Measurements from ENCODE around the gene CYTH2.
"Not testable (repeated sequence)": the region's sequence is repeated elsewhere in the genome, so short reads cannot be mapped to it uniquely, and the experiment has no call there.

CYTH2 gene

GRCh38 chr19:48511321-48511731 is 42.2 kb downstream of the CYTH2 start:
- DNase-seq (ENCODE audit: low spot score): no peak

DNA sequence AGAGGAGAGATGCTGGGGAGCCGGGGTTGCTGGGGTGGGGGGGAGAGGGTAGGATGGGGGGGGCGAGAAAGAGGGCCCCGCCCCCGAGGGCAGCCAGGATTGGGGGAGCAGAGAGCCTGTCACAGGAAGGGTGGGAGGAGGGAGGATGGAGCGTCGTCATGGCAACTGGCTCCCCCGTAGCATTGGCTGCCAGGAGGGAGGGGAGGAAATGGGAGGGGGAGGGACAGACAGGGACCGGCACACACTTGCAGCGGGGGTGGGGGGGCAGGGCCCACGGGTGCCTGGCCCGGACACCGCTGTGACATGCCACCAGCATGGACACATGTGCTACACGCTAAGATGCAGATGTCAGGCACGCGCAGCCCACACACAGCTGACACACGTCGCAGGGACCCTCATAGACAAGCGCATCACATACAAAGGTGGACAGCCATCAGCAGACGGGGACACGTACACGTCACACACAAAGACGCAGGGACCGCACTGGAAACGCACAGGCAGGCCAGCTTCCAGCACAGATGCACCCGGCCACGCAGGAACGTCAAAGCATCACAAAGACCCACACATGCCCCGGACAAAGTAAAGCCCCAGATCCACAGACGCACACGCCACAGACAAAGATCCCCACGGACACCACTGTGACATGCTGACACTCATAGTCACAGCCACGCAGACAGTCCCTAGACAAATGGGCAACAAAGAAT is 42.8 kb downstream of the CYTH2 start, which contains the start of gene LMTK3:
Gene LMTK3 (minus strand): TSS at position 36 of the 704 bp plus-strand sequence. CDS start 259 bp downstream, outside the sequence.
- peak; percentile 75 for DNase-seq (ENCODE audit: low spot score)

DNA sequence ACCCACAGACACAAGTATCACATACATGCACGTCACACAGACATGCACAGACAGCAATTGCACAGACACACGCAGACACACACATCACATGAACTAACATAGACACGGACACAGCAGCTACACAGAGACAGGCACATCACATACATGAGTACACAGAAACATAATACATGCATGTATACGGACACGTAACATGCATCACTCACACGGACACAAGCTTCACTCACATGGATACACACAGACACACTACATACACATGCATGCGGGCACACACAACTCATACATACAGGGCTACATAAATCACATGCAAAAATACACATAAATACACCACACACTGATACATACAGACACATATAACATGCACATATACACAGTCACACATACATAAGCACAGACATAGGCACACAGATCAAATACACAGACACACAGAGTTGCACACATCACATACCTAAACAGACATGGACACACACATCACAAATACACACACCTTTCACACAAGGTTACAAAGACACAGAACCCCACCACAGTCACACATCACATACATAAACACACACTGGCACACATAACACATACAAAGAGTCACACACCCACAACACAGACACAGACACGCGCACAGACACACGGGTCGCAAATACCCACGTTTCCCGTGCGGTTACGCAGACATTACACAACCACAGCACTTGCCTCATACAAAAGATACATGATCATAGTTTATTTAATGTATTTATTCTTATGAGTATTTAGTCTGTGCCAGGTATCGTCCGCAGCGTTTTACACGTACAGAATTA is 43.5 kb downstream of the CYTH2 start:
- no peak for DNase-seq (ENCODE audit: low spot score)

GRCh38 chr19:48513289-48514122 is 44.3 kb downstream of the CYTH2 start:
- peak; percentile 68 for DNase-seq (ENCODE audit: low spot score)

- no peak for DNase-seq (ENCODE audit: low spot score)
Measured at GRCh38 chr19:48514123-48514458, 44.9 kb downstream of the CYTH2 start.

- no peak for DNase-seq (ENCODE audit: low spot score)
Measured at GRCh38 chr19:48516536-48516935, 47.4 kb downstream of the CYTH2 start.

DNA sequence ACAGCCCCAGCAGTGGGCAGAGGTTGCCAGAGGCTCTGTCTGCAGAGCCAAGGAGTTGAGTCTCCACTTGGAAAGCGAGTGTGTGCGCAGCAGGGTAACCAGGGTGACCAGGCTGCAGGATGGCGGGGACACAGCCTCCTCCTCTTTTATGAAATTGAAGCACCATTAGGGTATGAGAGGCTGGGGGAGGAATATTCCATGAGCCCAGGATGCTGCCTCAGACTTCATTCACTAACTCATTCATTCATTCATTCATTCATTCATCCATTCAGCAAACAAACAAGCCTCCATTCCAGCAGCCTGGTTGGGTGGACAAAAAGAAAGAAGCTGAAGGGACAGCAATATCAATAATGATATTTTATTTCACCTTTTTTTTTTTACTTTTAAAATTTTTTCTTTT is 49.0 kb downstream of the CYTH2 start:
- no peak for DNase-seq (ENCODE audit: low spot score)

DNA sequence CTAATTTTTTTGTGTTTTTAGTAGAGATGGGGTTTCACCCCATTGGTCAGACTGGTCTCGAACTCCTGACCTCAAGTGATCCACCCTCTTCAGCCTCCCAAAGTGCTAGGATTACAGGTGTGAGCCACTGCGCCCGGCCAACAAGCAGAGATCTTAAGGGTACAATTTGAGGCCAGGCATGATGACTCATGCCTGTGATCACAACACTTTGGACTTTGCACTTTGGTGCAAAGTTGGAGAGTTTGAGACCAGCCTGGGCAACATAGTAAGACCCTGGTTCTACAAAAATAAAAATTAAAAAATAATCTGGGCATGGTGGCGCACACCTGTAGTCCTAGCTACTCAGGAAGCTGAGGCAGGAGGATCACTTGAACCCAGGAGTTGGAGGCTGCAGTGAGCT is 50.3 kb downstream of the CYTH2 start:
- not testable (repeated sequence) for DNase-seq (ENCODE audit: low spot score)

DNA sequence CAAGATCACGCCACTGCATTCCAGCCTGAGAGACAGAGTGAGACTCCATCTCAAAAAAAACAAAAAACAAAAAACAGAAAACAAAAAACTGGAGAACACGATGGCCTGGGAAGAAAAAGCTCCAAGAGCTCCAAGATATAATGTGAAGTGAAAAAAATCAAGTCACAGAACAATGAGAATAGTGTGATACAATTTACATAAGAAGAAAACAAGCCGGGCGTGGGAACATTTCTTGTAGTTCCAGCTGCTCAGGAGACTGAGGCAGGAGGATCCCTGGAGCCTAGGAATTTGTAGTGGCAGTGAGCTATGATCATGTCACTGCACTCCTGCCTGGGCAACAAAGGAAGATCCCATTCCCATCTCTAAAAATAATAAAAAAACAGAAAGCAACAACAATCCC is 51.0 kb downstream of the CYTH2 start:
- DNase-seq (ENCODE audit: low spot score): no peak

DNA sequence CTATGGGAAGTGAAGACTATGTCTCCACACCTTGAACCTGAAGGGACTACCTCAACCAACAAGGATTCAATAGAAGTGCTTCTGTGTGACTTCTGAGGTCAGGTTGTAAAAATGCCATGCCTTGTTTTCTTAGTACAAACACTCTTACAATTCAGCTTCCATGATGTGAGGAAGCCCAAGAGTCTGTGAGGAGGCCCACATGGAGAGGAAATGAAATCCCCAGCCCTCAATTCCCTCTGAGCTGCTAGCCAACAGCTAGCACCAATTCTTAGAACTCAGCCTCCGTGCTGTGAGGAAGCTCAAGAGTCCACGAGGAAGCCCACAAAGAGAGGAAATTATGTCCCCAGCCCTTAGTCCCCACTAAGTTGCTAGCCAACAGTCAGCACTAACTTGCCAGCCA is 55.1 kb downstream of the CYTH2 start:
- DNase-seq (ENCODE audit: low spot score): no peak

DNA sequence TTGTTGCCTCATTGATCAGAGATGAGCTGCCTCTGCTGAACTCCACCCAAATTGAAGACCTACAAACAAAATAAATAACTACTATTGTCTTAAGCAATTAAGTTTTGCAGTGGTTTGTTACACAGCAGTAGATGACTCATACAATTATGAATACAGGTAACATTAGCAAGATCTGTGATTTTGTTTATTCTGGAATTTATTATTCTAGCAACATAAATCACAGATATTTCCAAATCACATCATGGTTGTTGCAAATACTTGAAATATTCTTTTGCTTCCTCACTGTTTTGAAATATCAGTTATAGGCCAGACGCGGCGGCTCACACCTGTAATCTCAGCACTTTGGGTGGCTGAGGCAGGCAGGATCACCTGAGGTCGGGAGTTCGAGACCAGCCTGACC is 55.6 kb downstream of the CYTH2 start:
- DNase-seq (ENCODE audit: low spot score): no peak

GRCh38 chr19:48529156-48529555 is 60.0 kb downstream of the CYTH2 start:
- no peak for DNase-seq (ENCODE audit: low spot score)

GRCh38 chr19:48530066-48530720 is 61.0 kb downstream of the CYTH2 start:
- DNase-seq (ENCODE audit: low spot score): no peak

DNA sequence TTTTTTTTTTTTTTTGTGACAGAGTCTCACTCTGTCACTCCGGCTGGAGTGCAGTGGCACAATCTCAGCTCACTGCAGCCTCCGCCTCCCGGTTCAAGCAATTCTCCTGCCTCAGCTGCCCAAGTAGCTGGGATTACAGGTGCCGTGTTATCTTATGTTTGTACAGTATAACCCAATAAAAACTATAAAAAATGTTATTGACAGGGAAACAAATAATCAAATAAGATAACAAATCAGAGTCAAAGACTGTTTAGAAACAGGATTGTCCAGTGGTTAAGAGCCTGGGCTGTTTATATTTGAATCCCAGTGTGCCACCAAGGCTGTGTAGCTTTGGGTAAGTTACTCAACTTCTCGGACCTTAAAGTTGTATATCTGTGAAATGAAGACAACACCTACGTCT is 61.6 kb downstream of the CYTH2 start:
- no peak for DNase-seq (ENCODE audit: low spot score)
